GM04503 (cell line): Measurements from ENCODE around the gene CHMP4B.

Experiments used
- DNase-seq: peaks from one replicate; pipeline ENCODE4 v3.0.0-alpha.2; 2012; ENCODE audit warnings: low read depth

The CHMP4B gene

GRCh38 chr20:33810885-33811775 lies at the start of gene CHMP4B:
CHMP4B (plus strand) TSS chr20:33811348; CDS start chr20:33811469, 121 bp downstream.
- DNase-seq, result peak; percentile 91

- DNase-seq, result no peak
These were observed 49.4 kb upstream of the CHMP4B start for GRCh38 chr20:33761698-33762250.

DNA sequence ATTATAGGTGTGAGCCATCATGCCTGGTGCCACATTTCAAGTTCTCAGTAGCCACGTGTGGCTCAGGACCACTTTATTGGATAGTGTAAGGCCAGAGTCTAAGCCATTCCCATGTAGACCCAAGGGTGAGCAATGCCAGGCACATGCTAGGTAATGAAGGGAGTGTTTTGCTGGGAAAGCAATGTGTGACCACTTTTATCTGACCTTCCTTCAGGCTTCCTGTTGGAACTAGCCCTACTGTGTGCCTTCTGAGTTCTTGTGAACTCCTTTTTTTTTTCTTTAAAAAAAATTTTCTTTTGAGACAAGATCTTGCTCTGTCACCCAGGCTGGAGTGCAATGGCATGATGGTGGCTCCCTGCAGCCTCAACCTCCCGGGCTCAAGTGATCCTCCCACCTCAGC lies 46.0 kb upstream of the CHMP4B start:
- DNase-seq, result no peak

GRCh38 chr20:33765592-33765991 lies 45.6 kb upstream of the CHMP4B start:
- DNase-seq, result no peak

- no peak for DNase-seq
These were observed 44.5 kb upstream of the CHMP4B start for GRCh38 chr20:33766686-33767085.

GRCh38 chr20:33767777-33768138 lies 43.4 kb upstream of the CHMP4B start:
- no peak for DNase-seq

GRCh38 chr20:33769043-33769442 lies 42.1 kb upstream of the CHMP4B start:
- no peak for DNase-seq

GRCh38 chr20:33770005-33770404 lies 41.1 kb upstream of the CHMP4B start:
- no peak for DNase-seq

DNA sequence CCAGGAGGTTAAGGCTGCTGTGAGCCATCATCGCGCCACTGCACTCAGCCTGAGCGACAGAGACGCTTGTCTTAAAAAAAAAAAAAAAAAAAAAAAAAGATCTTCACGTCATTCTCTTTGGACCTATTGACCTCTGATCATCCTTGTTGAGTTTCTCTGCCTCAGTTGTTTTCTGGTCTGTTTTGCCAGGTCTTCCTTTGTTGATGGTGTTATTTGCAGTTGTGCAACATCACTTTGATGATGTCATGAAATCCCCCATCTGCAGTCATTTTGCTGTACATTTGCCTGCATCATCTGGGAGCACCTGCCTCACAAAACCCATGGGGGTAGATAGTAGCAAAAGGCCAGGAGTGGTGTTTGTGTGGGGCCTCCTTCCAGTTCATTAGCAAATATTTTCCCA lies 39.2 kb upstream of the CHMP4B start:
- DNase-seq, result no peak

GRCh38 chr20:33772439-33772838 lies 38.7 kb upstream of the CHMP4B start:
- no peak for DNase-seq

DNA sequence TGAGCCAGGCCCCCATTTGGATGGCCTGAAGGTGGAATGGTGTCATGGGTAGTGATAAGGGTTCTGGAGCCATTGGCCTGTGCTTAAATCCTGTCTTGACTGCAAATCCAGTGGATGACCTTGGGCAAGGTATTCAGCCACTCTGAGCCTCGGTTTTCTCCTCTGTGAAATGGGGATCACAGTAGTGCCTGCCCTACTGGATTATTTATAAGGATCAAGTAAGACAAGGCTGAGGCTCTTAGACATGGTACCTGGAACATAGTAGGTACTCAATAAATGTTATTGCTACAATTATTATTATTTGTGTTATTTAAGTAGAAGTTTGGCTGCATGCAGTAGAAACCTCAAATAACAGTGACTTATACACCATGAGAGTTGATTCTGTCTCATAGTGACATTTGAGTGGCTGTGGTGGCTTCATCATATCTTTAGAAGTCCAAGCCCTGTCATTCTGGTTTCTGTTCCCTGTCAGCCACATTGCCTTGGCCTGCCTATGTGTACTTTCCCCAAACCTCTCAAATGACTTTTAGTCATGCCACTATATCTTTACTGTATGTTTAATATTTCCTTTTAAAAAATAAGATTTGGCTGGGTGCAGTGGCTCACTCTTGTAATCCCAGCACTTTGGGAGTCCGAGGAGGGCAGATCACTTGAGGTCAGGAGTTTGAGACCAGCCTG lies 37.6 kb upstream of the CHMP4B start:
- DNase-seq, result no peak

DNA sequence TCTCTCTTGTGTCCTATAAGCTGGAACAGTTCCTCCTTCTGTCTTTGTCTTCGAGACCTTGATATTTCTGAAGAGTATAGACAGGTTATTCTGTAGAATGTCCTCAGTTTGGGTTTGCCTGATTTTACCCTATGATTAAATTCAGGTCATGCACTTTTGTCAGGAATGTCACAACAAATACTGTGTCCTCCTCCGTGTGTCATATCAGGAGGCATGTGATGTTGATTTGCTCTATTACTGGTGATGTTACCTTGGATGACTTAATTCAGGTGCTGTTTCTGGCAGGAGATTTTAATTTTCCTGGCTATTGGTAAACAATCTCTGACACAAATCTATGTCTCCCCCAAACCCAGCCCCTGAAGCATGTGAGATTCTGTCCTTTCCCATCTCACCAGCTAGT lies 33.3 kb upstream of the CHMP4B start:
- DNase-seq, result no peak

- no peak for DNase-seq
These were observed 30.0 kb upstream of the CHMP4B start for GRCh38 chr20:33781133-33781532.

GRCh38 chr20:33781945-33782344 lies 29.2 kb upstream of the CHMP4B start:
- no peak for DNase-seq

DNA sequence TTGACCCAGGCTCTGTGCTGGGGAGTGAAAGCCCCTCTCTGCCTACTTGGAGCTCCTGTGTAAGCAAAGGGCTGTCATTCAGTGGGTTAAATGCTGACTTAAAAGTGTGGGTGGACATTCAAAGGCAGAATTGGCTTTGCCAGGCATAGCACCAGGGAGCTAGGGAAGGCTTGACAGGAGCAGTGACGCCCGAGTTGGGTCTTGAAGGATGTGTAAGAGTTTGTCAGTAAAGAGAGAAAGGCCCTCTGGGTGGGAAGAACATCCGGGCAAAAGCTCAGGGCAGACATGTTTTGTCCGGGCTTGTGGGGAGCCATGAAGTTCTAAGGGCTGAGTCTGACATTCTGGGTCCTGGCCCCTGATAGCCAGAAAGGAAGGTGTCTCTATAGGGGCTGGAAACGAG lies 27.9 kb upstream of the CHMP4B start:
- DNase-seq, result no peak

GRCh38 chr20:33783818-33784217 lies 27.3 kb upstream of the CHMP4B start:
- DNase-seq, result no peak

- DNase-seq, result no peak
These were observed 26.9 kb upstream of the CHMP4B start for GRCh38 chr20:33784225-33784624.

DNA sequence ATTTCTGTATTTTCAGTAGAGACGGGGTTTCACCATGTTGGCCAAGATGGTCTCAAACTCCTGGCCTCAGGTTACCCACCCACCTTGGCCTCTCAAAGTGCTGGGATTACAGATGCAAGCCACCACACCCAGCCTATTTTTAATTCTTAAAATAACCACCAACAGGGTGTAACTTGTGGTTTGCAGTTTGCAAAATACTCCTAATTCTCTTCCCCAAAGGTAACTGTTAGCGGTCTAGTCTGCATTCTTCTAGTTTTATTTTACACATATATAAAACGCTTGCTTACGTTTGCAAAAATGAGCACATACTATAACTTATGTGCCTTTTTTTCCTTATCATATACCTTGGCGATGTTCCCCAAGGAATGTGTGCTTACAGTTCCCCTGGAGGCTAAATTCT lies 25.6 kb upstream of the CHMP4B start:
- DNase-seq, result no peak

- DNase-seq, result no peak
These were observed 23.8 kb upstream of the CHMP4B start for GRCh38 chr20:33787253-33787891.

DNA sequence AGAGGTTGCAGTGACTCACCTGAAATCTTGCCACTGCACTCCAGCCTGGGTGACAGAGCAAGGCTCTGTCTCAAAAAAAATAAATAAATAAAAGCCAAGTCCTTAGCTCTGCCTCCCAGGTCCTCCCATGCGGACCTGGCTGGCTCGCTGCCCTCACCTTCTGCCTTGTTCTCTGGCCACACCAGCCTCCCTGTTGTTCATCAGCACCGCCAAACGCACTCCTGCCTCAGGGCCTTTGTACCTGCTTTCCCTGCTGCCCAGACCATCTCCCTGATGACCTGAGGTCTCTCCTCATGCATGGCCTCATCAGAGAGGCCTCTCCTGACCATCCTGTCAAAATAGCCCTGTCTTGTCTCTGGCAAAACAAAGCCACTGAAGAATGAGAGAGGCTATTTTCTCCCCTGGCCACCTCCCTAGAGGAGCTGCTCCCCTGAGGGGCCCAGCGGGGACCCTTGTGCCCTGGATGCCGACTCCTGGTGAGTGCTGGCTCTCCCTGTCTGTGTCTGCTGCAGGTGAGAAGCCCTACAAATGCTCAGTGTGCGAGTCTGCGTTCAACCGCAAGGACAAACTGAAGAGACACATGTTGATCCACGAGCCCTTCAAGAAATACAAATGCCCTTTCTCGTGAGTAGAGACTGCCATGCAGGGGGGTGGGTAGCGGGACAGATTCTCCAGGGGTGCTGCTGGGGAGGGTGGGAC lies 22.6 kb upstream of the CHMP4B start:
- DNase-seq, result no peak

- DNase-seq, result peak; percentile 66
These were observed 21.9 kb upstream of the CHMP4B start for GRCh38 chr20:33789109-33789857.

- DNase-seq, result no peak
These were observed 21.3 kb upstream of the CHMP4B start for GRCh38 chr20:33789858-33790182.
